IMR-90 (cell line): ENCODE measurements around the gene RIPPLY3. TPM values are rescaled to one million over a fixed set of nuclear protein-coding genes. Genes with fewer than 3 reads are reported as not detected.

ENCODE experiments used
- ATAC-seq: fragments of 200-7000 bp; cut with Tn5 transposase; 2 replicates; pipeline ENCODE4 v1.9.1; 2020; ENCODE audit warnings: low read depth, mild to moderate bottlenecking, moderate library complexity
- BruUV-seq: library from RNA; stranded (reverse); fragments of 400-500 nt; replicated peaks from 2 replicates; lab custom pipeline; 2021; lab: Mats Ljungman, UMichigan
- CTCF ChIA-PET: fragments of 300-600 bp; formaldehyde crosslinking; extraction: SDS; loops from one replicate; lab custom pipeline; 2021; ENCODE audit warnings: antibody characterized with exemption; lab: Yijun Ruan, JAX
- POLR2A ChIA-PET: fragments of 300-600 bp; sonication (Branson Sonifier 250); formaldehyde crosslinking; loops from one replicate; lab custom pipeline; 2022; ENCODE audit warnings: antibody characterized with exemption; ENCODE audit not compliant: unreplicated experiment; lab: Charles Lee
- DNase-seq: peaks from one replicate; pipeline ENCODE4 v3.0.0; 2013
- H2AFZ ChIP-seq: replicated peaks from 2 replicates; pipeline ENCODE3; 2013; ENCODE audit warnings: low read length, mild to moderate bottlenecking; ENCODE audit not compliant: poor library complexity
- H2AK5ac ChIP-seq: 2 replicates; pipeline ENCODE4 v1.6.1; 2013; ENCODE audit warnings: low read depth, low read length, inconsistent platforms
- H2AK9ac ChIP-seq: replicated peaks from 2 replicates; pipeline ENCODE3; 2013; ENCODE audit warnings: mild to moderate bottlenecking, low read depth, low read length, moderate library complexity; ENCODE audit not compliant: poor library complexity
- H2BK120ac ChIP-seq: 2 replicates; pipeline ENCODE4 v1.6.1; 2013; ENCODE audit warnings: low read depth, low read length, inconsistent platforms
- H2BK15ac ChIP-seq: 3 replicates; pipeline ENCODE4 v1.6.1; 2013; ENCODE audit warnings: low read depth, low read length, inconsistent platforms
- H2BK20ac ChIP-seq: 2 replicates; pipeline ENCODE4 v1.6.1; 2013; ENCODE audit warnings: low read depth, mild to moderate bottlenecking, inconsistent platforms, low read length, moderate library complexity
- H2BK5ac ChIP-seq: 2 replicates; pipeline ENCODE4 v1.6.1; 2013; ENCODE audit warnings: mild to moderate bottlenecking, low read depth, low read length, inconsistent platforms; ENCODE audit not compliant: poor library complexity, severe bottlenecking
- H3K14ac ChIP-seq: replicated peaks from 2 replicates; pipeline ENCODE4 v1.6.1; 2013; ENCODE audit warnings: low read depth, low read length, inconsistent platforms
- H3K18ac ChIP-seq: 2 replicates; pipeline ENCODE4 v1.6.1; 2013; ENCODE audit warnings: low read depth, low read length, control low read depth
- H3K23ac ChIP-seq: 2 replicates; pipeline ENCODE4 v1.6.1; 2013; ENCODE audit warnings: low read depth, low read length, inconsistent platforms
- H3K27ac ChIP-seq: 2 replicates; pipeline ENCODE4 v1.5.1; 2013; ENCODE audit warnings: mild to moderate bottlenecking, control low read depth, low read length; ENCODE audit not compliant: insufficient read depth
- H3K27me3 ChIP-seq: 2 replicates; pipeline ENCODE4 v1.6.1; 2013; ENCODE audit warnings: low read length; ENCODE audit not compliant: control insufficient read depth, insufficient read depth
- H3K36me3 ChIP-seq: 2 replicates; pipeline ENCODE4 v1.6.1; 2013; ENCODE audit warnings: low read length, mixed read lengths; ENCODE audit not compliant: control insufficient read depth, insufficient read depth
- H3K4ac ChIP-seq: 2 replicates; pipeline ENCODE4 v1.6.1; 2013; ENCODE audit warnings: low read depth, low read length, inconsistent platforms
- H3K4me1 ChIP-seq: 2 replicates; pipeline ENCODE4 v1.6.1; 2013; ENCODE audit warnings: low read length, mixed read lengths; ENCODE audit not compliant: control insufficient read depth, insufficient read depth
- H3K4me2 ChIP-seq: 2 replicates; pipeline ENCODE4 v1.6.1; 2013; ENCODE audit warnings: low read depth, mild to moderate bottlenecking, control low read depth, low read length, moderate library complexity
- H3K4me3 ChIP-seq: 2 replicates; pipeline ENCODE4 v1.5.1; 2013; ENCODE audit warnings: low read depth, mild to moderate bottlenecking, control low read depth, low read length, moderate library complexity; ENCODE audit not compliant: insufficient read depth
- H3K56ac ChIP-seq: 2 replicates; pipeline ENCODE4 v1.6.1; 2013; ENCODE audit warnings: low read length, inconsistent platforms; ENCODE audit not compliant: insufficient read depth; ENCODE audit errors: extremely low read depth
- H3K79me1 ChIP-seq, 2 experiments: 2 replicates each; pipeline ENCODE4 v1.6.1; 2013; ENCODE audit warnings: low read length in 2 of 2, inconsistent platforms in 1 of 2, low read depth in 1 of 2
- H3K9ac ChIP-seq: 2 replicates; pipeline ENCODE4 v1.6.1; 2013; ENCODE audit warnings: low read depth, low read length, control low read depth
- H3K9me1 ChIP-seq: 2 replicates; pipeline ENCODE4 v1.6.1; 2013; ENCODE audit warnings: low read length, inconsistent platforms; ENCODE audit not compliant: insufficient read depth
- H3K9me3 ChIP-seq: 2 replicates; pipeline ENCODE4 v1.6.1; 2013; ENCODE audit warnings: low read length; ENCODE audit not compliant: control insufficient read depth, insufficient read depth
- H4K20me1 ChIP-seq: 2 replicates; pipeline ENCODE4 v1.6.1; 2013; ENCODE audit warnings: low read length, inconsistent platforms; ENCODE audit not compliant: insufficient read depth
- H4K5ac ChIP-seq: 2 replicates; pipeline ENCODE4 v1.6.1; 2013; ENCODE audit warnings: mild to moderate bottlenecking, low read depth, low read length, control low read depth
- H4K8ac ChIP-seq, 2 experiments: 2 replicates each; pipeline ENCODE4 v1.6.1; 2013; ENCODE audit warnings: low read depth in 2 of 2, low read length in 2 of 2, control low read depth in 1 of 2, inconsistent platforms in 1 of 2
- H4K91ac ChIP-seq: 2 replicates; pipeline ENCODE4 v1.6.1; 2013; ENCODE audit warnings: low read depth, low read length, inconsistent platforms; ENCODE audit not compliant: insufficient read depth
- BHLHE40 ChIP-seq: fragments of 150-350 bp; IDR thresholded peaks from 2 replicates; pipeline ENCODE4 v1.6.1; 2016; ENCODE audit warnings: mild to moderate bottlenecking, low read depth, low read length
- CEBPB ChIP-seq: IDR thresholded peaks from 2 replicates; pipeline ENCODE4 v1.6.1; 2012; ENCODE audit warnings: low read depth, low read length, improper control_type of control experiment
- CHD1 ChIP-seq: IDR thresholded peaks from 2 replicates; pipeline ENCODE4 v1.6.1; 2012; ENCODE audit warnings: low read depth, low read length, improper control_type of control experiment
- CTCF ChIP-seq: conservative IDR thresholded peaks from 2 replicates; pipeline ENCODE4 v1.5.1; 2012; ENCODE audit warnings: mild to moderate bottlenecking, low read depth, low read length, improper control_type of control experiment
- ELK1 ChIP-seq: fragments of 150-350 bp; IDR thresholded peaks from 2 replicates; pipeline ENCODE4 v1.6.1; 2016; ENCODE audit warnings: low read depth, mild to moderate bottlenecking, low read length, moderate library complexity, borderline replicate concordance
- FOS ChIP-seq: fragments of 150-350 bp; IDR thresholded peaks from 2 replicates; pipeline ENCODE4 v1.6.1; 2016; ENCODE audit warnings: low read depth, low read length
- MAFK ChIP-seq: IDR thresholded peaks from 2 replicates; pipeline ENCODE4 v1.6.1; 2012; ENCODE audit warnings: low read depth, low read length, improper control_type of control experiment
- MAZ ChIP-seq: IDR thresholded peaks from 2 replicates; pipeline ENCODE4 v1.6.1; 2012; ENCODE audit warnings: low read depth, mild to moderate bottlenecking, low read length, improper control_type of control experiment, moderate library complexity, borderline replicate concordance
- MXI1 ChIP-seq: IDR thresholded peaks from 2 replicates; pipeline ENCODE4 v1.6.1; 2012; ENCODE audit warnings: low read depth, mild to moderate bottlenecking, low read length, moderate library complexity, borderline replicate concordance
- NFE2L2 ChIP-seq: fragments of 150-350 bp; IDR thresholded peaks from 2 replicates; pipeline ENCODE4 v1.6.1; 2016; ENCODE audit warnings: low read depth, mild to moderate bottlenecking, low read length
- POLR2A ChIP-seq: IDR thresholded peaks from 2 replicates; pipeline ENCODE4 v1.6.1; 2012; ENCODE audit warnings: mild to moderate bottlenecking, low read depth, low read length
- RAD21 ChIP-seq: IDR thresholded peaks from 2 replicates; pipeline ENCODE4 v1.6.1; 2012; ENCODE audit warnings: low read length, improper control_type of control experiment
- RFX5 ChIP-seq: IDR thresholded peaks from 2 replicates; pipeline ENCODE4 v1.8.0; 2012; ENCODE audit warnings: low read depth, mild to moderate bottlenecking, low read length, moderate library complexity
- WGBS, 2 experiments: methylation state at CpG; one replicate each; pipeline versions ENCODE4 v1.1.5 to v1.1.7; 2013; ENCODE audit warnings: missing lambda C conversion rate in 2 of 2; ENCODE audit not compliant: insufficient read length in 1 of 2; ENCODE audit errors: extremely low coverage in 2 of 2; 5-methylcytosine and 5-hydroxymethylcytosine counted together
- dilution Hi-C: fragments of 300-500 bp; cut with HindIII; formaldehyde crosslinking; loops from one replicate; pipeline ENCODE4 v1.14.3; 2018; ENCODE audit warnings: low sequenced_read_pairs; ENCODE audit not compliant: unreplicated experiment
- in situ Hi-C: fragments of 300-500 bp; cut with MboI; formaldehyde crosslinking; loops from 3 replicates; pipeline ENCODE4 v1.14.3; 2019; ENCODE audit warnings: low sequenced_read_pairs, inconsistent platforms, mixed read lengths
- intact Hi-C: fragments of 100-400 bp; cut with micrococcal nuclease; formaldehyde crosslinking; loops from 2 replicates; pipeline ENCODE4 v1.10.0; 2022
- polyA plus RNA-seq, 3 experiments: library from polyadenylated mRNA; depleted of rRNA; stranded (reverse); fragments of >200 nt; gene quantifications; 2 replicates each; pipeline ENCODE4 v1.2.3, GENCODE V29; 2012; ENCODE audit warnings: low replicate concordance in 1 of 3
- total RNA-seq: library from RNA; depleted of rRNA; stranded (reverse); fragments of >200 nt; gene quantifications from 2 replicates; pipeline ENCODE4 v1.2.3, GENCODE V29; 2012
- TF ChIP-seq, protein P1 (sequence below): fragments of 150-350 bp; IDR thresholded peaks from 2 replicates; pipeline ENCODE4 v1.6.1; 2017; ENCODE audit warnings: mild to moderate bottlenecking, antibody characterized with exemption, low read length, low read depth

The RIPPLY3 gene
- total and polyA plus RNA-seq, 2 of the 4 experiments (the other 2 are of a cell fraction): 0.10 TPM; not detected in 1

GRCh38 chr21:37000381-37000780 lies 6.1 kb upstream of the RIPPLY3 start:
- Histone ChIP-seq H3K56ac (no peak overlapping the region), H3K9me1 (no peaks in the 10 kb centered on the region), H4K5ac (no peak overlapping the region), H3K4me1 (no peaks in the 10 kb centered on the region), H3K18ac (no peak overlapping the region), H2BK120ac (no peak overlapping the region), H3K4me3 (no peak overlapping the region), H2AFZ (no peak overlapping the region), H2AK5ac (no peak overlapping the region), H3K4ac (no peak overlapping the region), H3K27me3 (peaks cover 19% of the 10 kb centered on the region), H4K20me1 (no peaks in the 10 kb centered on the region), H2AK9ac (no peak overlapping the region), H2BK5ac (no peak overlapping the region), H2BK15ac (no peak overlapping the region), H3K9ac (no peak overlapping the region), H3K79me1 (no peaks in the 10 kb centered on the region), H4K8ac (no peak overlapping the region), H3K14ac (no peak overlapping the region), H3K36me3 (no peaks in the 10 kb centered on the region), H3K23ac (no peak overlapping the region), H3K27ac (no peak overlapping the region), H2BK20ac (no peak overlapping the region), H3K4me2 (no peak overlapping the region), H4K91ac (no peak overlapping the region), H3K9me3 (no peaks in the 10 kb centered on the region)
- in situ Hi-C loops: no loop called here
- TF ChIP-seq RAD21 (no peak), CTCF (no peak), MAFK (no peak), MAZ (no peak), CHD1 (no peak), RFX5 (no peak), BHLHE40 (no peak), POLR2A (no peak), ELK1 (no peak), FOS (no peak), NFE2L2 (no peak), CEBPB (no peak), MXI1 (no peak)
- TF ChIP-seq, protein P1, sequence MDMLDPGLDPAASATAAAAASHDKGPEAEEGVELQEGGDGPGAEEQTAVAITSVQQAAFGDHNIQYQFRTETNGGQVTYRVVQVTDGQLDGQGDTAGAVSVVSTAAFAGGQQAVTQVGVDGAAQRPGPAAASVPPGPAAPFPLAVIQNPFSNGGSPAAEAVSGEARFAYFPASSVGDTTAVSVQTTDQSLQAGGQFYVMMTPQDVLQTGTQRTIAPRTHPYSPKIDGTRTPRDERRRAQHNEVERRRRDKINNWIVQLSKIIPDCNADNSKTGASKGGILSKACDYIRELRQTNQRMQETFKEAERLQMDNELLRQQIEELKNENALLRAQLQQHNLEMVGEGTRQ: no peak
- no CpG with 5 or more reads among the region's 4 CpGs for WGBS, 2 experiments
- no TSS peak for BruUV-seq
- ChIA-PET CTCF (interaction anchor here (1.2 kb wide), 1 partner anchor 11 kb away, joined by 4 read pairs; no protein-coding TSS in a partner anchor), POLR2A (no interaction called here)
- ATAC-seq (no peak), DNase-seq (no peak)
- dilution Hi-C loops: no loop called here
- intact Hi-C loops: no loop called here
